GM12875 (cell line): Measurements from ENCODE around the gene PLA2G6.

Experiments
- H3K4me3 ChIP-seq: one replicate; pipeline ENCODE4 v1.5.1; 2011; ENCODE audit warnings: low read depth, low read length, control low read depth
- CTCF ChIP-seq: IDR thresholded peaks from 2 replicates; pipeline ENCODE4 v1.5.1; 2011; ENCODE audit warnings: low read depth, mild to moderate bottlenecking, control low read depth, inconsistent platforms, low read length, moderate library complexity, borderline replicate concordance; ENCODE audit not compliant: insufficient read depth

PLA2G6 gene

GRCh38 chr22:38085056-38085455 is 96.6 kb downstream of the PLA2G6 start:
- no peak overlapping the region for H3K4me3 ChIP-seq
- no peak for TF ChIP-seq CTCF

GRCh38 chr22:38083931-38084631 is 97.5 kb downstream of the PLA2G6 start, which contains the start of gene SLC16A8:
TSS of gene SLC16A8 (minus strand) at chr22:38084184. CDS start at chr22:38082873, 1,311 bp downstream.
- no peak within 1 kb of the TSS for H3K4me3 ChIP-seq
- TF ChIP-seq CTCF: no peak

GRCh38 chr22:38082986-38083710 is 98.5 kb downstream of the PLA2G6 start:
- no peak for TF ChIP-seq CTCF
- no peak overlapping the region for H3K4me3 ChIP-seq

GRCh38 chr22:38081941-38082828 is 99.4 kb downstream of the PLA2G6 start:
- no peak overlapping the region for H3K4me3 ChIP-seq
- no peak for TF ChIP-seq CTCF

- H3K4me3 ChIP-seq: no peak overlapping the region
- TF ChIP-seq CTCF: no peak
Measured at GRCh38 chr22:38081636-38081940, 100.0 kb downstream of the PLA2G6 start.

GRCh38 chr22:38080850-38081635 is 100.6 kb downstream of the PLA2G6 start:
- no peak for TF ChIP-seq CTCF
- no peak overlapping the region for H3K4me3 ChIP-seq
